ENCODE results near the gene MICAL3.

The MICAL3 gene

GRCh38 chr22:17924076-17924475 lies 100.3 kb downstream of the MICAL3 start:
- no peak for DNase-seq

GRCh38 chr22:17922925-17923903 lies 101.1 kb downstream of the MICAL3 start:
- DNase-seq = peak; percentile 32

- DNase-seq = no peak
Measured at GRCh38 chr22:17921871-17922821, 102.2 kb downstream of the MICAL3 start.

- no peak for DNase-seq
Measured at GRCh38 chr22:17920992-17921650, 103.2 kb downstream of the MICAL3 start.

DNA sequence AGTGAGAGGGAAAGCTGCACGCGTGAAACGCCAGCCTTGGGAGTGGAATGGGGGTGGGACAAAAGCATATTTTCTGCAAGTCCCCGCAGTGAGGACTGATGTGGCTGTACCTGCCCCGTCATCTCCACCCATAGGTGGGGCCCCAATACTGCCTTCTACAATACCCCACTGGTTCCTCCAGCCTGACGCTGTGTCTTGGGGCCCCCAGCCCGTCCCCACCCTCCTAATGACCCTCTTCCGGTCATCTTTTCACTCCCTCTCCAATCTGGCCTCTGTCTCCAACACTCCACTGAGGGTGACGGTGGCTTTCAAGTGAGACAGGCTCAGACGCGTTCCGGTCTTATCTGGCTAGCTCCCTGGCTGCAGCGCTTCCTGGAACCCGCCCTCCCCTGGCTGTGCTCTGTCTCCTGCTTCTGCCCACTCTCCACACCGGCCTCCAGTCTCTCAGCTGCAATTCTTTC lies 104.2 kb downstream of the MICAL3 start:
- no peak for DNase-seq

DNA sequence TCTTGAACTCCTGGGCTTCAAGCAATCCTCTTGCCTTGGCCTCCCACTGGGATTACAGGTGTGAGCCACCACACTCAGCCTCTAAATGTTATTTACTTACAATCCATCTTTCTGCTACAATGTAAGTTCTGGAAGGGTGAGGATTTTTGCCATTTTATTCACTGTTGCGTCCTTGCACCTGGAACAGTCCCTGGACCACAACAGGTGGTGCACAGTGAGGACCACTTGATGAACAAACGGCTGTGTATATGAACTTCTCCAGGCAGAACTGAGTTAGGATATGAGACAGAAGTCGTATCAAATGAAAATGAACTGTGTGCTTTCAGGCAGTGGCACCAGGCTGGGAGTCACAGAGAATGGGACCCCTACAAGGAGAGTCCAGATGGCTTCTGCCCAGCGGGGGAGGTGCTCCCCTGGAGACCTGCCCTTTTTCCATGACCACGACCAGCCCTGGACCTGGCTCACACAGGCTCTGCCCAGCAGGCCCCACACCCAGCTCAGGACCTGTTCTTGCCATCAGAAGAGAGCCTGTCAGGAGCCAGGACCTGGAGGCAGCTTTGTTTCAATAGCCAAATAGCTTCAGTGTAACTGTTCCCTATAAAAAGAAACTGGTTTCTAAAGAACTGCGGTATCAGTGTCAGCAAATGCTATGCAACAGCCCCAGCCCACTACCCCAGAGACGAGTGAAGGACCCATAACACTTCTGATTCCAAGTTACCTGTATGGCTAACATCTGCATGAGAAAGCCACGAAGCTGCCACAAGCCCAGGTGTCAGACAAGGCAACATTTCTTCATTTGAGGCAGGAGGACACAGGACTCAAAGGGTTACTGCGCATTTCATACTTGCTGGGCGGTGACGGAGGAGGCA lies 104.9 kb downstream of the MICAL3 start:
- DNase-seq = no peak

DNA sequence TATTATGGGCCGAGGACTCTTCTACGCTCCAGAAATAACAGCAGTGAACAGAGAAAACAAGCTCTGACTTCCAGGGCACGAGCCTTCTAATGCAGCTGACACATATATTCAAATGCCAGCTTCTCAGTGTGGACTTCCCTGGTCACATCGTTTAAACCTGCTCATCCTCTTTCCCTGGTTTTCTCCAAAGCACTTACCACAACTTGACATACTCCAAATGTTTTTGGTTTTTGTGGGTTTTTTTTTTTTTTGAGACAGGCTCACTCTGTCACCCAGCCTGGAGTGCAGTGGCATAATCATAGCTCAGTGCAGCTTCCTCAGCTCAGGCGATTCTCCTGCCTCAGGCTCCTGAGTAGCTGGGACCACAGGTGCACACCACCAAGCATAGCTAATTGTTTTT lies 105.5 kb downstream of the MICAL3 start:
- no peak for DNase-seq

GRCh38 chr22:17917490-17917983 lies 106.8 kb downstream of the MICAL3 start:
- DNase-seq = no peak

DNA sequence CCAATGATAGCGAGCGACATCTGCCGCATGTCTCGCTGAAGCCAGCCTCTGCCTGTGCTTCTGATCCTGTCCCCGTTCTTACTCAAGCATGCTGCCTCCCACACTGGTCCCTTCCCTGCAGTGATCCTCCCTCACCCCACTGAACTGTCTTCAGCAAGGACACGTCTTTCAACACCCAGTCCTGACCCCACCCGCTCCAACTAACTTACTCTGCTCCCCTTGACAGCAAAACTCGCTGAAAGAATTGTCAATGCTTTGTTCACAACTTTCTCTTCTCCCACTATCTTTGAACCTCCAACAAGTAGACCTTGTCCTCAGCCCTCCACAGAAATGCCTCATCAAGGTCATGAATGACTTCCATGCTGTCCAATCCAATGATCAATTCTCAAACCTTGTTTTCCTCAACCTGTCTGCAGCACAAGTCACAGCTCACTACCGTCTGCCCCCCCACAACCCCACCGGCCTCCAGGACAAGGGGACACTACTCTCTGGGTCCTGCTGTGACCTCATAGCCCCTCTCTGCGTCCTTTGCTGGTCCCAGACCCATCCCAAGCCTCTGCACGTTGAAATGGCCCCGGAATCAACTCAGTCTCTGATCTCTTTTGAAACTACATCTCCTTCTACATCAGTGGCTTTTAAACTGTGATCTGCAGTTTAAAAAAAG lies 108.0 kb downstream of the MICAL3 start:
- no peak for DNase-seq

GRCh38 chr22:17915676-17916075 lies 108.7 kb downstream of the MICAL3 start:
- DNase-seq = no peak

DNA sequence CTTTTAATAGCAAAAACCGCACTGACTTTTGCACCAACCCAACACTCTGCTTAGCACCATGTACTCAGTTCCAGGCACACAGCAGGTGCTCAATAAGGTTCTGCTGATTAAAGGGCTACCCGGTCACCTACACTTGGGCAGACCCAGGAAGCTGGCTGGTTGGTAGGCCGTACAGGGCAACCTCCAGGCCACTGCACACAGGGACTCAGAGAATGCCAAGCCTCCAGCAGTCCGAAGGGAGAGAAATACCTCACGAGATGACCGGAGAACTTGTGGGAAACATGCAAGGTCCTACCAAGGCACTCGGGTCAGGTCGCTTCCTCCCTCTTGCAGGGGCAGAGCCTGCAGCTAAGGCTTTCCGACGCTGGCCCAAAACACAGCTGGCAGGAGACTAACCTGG lies 109.2 kb downstream of the MICAL3 start:
- no peak for DNase-seq

GRCh38 chr22:17914474-17914873 lies 109.9 kb downstream of the MICAL3 start:
- DNase-seq = no peak

DNA sequence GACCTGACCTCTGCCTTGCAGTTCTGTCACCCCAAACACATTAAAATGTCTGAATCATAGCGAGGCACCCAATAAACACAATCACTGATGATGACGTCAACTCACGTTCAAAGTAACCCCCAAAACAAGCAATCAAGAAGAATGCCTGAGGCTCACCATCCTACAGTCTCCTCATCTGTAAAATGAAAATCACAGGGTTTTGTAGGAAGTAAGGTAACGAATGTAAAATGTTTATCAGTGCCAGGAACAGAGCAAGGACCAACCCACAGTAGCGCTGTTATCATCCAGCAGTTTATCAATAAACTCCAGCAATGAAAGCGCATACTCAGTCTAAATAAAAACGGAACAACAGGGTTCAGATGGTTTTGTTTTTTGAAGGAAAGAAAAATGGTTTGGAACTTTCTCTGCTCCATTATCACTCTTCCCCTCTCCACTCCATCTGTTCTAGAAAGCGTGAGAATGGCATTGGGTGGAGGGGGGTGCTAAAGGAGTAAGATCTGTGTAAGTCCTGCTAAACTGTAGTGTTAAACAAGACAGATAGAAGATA lies 110.5 kb downstream of the MICAL3 start:
- peak; percentile 20 for DNase-seq

DNA sequence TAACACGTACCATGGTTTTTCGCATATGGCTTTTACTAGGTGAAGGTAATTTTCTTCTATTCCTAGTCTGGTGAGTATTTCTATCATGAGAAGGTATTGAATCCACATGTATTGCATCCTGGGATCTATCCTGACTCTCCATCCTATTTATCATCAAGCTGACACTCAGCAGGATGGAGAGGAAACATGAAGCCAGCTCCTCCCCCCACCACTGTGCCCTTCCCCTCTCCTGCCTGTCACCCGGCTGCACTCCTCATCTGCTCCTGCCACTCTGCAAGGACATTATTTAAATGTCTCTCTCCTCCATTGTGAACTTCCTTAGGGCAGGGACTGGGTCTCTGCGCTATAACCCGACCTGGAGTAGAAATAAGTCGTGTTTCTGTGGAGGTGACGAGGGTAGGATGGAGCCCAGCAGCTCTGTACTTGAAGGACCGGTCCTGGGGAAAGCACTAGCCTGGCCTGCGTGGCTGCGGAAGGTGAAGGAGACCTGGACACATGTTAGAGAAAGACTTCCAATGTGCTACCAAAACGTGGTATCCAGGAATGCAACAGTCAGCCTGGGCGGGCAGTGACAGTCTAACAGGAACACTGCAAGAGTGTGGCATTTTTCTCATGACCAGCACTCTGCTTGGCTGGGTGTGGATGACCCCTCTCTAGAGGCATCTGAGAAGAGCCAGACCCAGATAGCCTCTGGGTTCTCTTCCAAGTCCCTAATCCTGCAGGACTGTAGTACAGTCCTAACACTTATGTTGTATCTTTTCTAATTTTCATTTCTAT lies 111.2 kb downstream of the MICAL3 start:
- no peak for DNase-seq

DNA sequence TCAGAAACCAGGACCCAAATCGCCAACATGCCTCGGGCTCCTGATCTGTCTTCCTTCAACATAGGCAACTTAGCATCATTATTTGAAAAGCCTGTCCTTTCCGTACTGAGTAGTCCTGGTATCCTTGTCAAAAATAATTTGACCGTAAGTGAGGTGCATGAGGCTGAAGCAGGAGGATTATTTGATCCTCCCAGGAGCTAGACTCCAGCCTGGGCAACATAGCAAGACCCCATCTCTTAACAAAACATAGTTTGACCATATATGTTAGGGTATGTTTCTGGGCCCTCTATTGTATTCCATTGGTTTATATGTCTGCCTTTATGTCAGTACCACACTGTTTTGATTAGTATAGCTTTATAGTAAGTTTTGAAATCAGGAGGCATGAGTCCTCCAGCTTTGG lies 112.5 kb downstream of the MICAL3 start:
- DNase-seq = no peak

DNA sequence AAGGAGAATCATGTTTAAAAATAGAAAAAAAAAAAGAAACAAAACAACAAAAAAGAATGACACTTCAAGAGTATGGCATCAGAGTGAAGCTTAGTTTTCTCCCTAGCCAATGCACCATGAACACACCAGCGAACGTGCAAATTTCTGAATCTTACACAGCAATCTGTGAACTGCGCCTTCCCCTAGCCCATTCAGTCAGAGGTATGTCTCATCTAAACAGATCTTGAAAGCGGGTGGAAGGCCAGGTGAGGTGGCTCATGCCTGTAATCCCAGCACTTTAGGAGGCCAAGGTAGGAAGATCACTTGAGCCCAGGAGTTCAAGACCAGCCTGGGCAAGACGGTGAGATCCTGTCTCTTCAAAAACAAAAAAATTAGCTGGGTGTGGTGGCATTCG lies 113.1 kb downstream of the MICAL3 start:
- DNase-seq = no peak

DNA sequence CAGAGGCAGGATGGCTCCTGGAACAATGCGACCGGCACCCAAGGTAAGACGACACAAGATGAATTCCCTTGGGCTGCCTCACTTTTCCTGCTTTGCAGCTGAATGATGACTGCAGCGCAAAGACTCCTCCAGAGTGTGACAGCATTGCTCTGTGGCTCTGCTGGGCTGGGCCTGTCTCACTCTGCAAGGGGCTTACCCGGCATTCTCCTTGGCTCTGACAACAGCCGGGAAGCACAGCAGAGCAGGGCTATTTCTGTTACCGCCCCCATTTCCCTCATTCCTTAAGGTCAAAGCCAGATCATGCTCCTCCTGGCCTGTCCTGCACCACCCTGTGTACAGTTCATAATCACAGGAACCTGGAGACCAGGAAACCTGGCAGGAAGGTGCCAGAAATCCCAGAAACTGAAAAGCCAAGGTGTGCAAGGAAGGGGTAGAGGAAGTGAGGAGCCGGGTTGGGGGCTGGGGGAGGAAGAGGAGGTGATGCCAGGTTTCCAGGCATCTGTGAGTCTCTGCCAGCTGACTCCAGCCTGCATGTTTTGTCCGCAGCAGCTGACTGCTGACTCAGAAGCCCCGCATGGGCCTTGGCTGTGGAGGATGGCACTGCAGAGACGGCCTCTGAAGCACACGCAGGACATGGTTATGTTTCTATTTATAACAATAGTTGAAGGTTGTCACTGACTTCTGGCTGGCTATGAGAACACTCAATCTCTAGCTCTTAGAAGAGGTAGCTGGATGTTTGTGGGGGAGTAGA lies 113.6 kb downstream of the MICAL3 start:
- peak; percentile 62 for DNase-seq

DNA sequence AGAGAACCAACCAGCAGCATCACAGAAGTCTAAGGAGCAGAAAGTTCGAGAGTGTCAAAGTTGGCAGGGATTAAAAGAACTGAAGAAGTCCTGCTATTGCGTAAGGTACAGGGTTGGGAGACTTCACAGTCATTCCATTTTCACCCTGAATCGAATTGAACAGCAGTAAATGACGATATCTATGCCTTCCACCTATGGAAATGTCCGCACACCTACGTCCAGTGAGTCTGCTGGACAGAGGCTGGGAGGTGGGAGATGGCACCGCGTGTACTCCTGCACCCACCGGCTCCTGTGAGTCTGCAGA lies 116.7 kb downstream of the MICAL3 start:
- no peak for DNase-seq

GRCh38 chr22:17906978-17907747 lies 117.2 kb downstream of the MICAL3 start:
- no peak for DNase-seq

Measured in T1000 (cell line).